NB4 (cell line): ENCODE measurements around the gene WNT1.

Source experiments
- DNase-seq: peaks from one replicate; pipeline ENCODE4 v3.0.0; 2010; ENCODE audit warnings: low read depth
- H3K4me3 ChIP-seq: one replicate; pipeline ENCODE4 v1.5.1; 2011; ENCODE audit warnings: mild to moderate bottlenecking, low read depth, low read length, moderate library complexity
- MYC ChIP-seq: IDR thresholded peaks from 2 replicates; pipeline ENCODE4 v1.6.1; 2011; ENCODE audit warnings: low read depth, low read length
- POLR2A ChIP-seq: IDR thresholded peaks from 2 replicates; pipeline ENCODE4 v1.6.1; 2011; ENCODE audit warnings: mild to moderate bottlenecking; ENCODE audit not compliant: insufficient read length; ENCODE audit errors: extremely low read depth
- TF ChIP-seq, protein P1 (sequence below): IDR thresholded peaks from 2 replicates; pipeline ENCODE4 v1.6.1; 2011; ENCODE audit warnings: low read depth, low read length
- TF ChIP-seq, protein P2 (sequence below): IDR thresholded peaks from one replicate; pipeline ENCODE4 v1.5.1; 2012; ENCODE audit warnings: low read depth, low read length

WNT1 gene

GRCh38 chr12:49008943-49009342, 30.8 kb downstream of the WNT1 start:
- no peak for DNase-seq
- TF ChIP-seq, protein P1, sequence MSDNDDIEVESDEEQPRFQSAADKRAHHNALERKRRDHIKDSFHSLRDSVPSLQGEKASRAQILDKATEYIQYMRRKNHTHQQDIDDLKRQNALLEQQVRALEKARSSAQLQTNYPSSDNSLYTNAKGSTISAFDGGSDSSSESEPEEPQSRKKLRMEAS: no peak
- TF ChIP-seq MYC: no peak
- TF ChIP-seq, protein P2, sequence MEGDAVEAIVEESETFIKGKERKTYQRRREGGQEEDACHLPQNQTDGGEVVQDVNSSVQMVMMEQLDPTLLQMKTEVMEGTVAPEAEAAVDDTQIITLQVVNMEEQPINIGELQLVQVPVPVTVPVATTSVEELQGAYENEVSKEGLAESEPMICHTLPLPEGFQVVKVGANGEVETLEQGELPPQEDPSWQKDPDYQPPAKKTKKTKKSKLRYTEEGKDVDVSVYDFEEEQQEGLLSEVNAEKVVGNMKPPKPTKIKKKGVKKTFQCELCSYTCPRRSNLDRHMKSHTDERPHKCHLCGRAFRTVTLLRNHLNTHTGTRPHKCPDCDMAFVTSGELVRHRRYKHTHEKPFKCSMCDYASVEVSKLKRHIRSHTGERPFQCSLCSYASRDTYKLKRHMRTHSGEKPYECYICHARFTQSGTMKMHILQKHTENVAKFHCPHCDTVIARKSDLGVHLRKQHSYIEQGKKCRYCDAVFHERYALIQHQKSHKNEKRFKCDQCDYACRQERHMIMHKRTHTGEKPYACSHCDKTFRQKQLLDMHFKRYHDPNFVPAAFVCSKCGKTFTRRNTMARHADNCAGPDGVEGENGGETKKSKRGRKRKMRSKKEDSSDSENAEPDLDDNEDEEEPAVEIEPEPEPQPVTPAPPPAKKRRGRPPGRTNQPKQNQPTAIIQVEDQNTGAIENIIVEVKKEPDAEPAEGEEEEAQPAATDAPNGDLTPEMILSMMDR: no peak
- no peak for TF ChIP-seq POLR2A

DNA sequence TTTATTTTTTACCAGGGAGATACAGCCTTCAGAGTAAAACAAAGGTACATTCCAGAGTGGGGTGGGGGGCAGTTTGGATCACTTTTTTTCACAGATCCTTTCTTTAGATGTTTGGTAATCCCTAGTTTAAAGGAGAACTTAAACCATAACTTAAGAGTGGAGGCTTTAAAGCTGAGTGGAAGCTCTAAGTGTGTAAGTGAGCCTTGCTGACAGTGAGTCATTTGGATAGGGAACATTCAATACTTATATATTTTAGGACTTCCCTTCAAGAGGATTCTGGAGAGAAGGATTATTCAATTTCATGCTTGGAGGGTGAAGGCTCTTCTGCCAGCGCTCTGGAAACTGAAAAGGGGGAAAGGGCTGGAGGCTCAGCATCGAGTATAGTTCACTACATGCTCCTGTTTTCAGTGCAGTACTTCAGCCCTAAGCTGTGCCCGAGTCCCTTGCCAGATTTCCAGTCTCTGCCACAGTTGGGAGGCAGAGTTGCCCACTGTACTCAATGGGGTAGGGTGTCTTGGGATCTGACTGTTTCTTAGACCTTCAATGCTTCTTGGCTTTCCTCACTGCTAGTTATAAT, 32.1 kb downstream of the WNT1 start:
- no peak overlapping the region for H3K4me3 ChIP-seq
- TF ChIP-seq POLR2A (no peak), MYC (no peak)
- TF ChIP-seq, protein P1: no peak
- TF ChIP-seq, protein P2: no peak
- no peak for DNase-seq

More at GRCh38 chr12:49008943-49009342, 30.8 kb downstream of the WNT1 start:
- H3K4me3 ChIP-seq: no peak overlapping the region

GRCh38 chr12:49012739-49013138, 34.6 kb downstream of the WNT1 start:
- DNase-seq: no peak
- no peak for TF ChIP-seq POLR2A
- TF ChIP-seq MYC: no peak
- TF ChIP-seq, protein P2: no peak
- TF ChIP-seq, protein P1: no peak
- no peak overlapping the region for H3K4me3 ChIP-seq

GRCh38 chr12:49013428-49013827, 35.3 kb downstream of the WNT1 start:
- no peak for DNase-seq
- TF ChIP-seq POLR2A: no peak
- TF ChIP-seq, protein P1: no peak
- TF ChIP-seq MYC: no peak
- no peak overlapping the region for H3K4me3 ChIP-seq

DNA sequence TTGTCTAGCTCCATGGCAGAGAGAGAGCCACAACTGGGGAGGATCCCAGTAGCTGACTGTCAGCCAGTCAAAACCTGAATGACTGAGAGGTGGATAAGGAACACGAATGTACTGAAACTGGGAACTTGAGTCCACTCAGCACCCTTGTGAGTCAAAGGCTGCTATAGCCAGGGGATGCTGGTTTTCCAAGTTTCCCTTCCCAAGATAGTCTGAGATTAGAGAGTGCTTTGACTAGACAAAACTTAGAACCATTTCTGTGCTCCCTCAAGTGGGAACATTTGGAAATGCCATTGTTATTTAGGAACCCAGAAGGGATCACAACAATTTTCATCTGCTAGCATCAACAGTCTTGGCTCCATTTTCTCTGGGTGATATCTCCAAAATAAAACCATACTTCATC, 36.4 kb downstream of the WNT1 start:
- TF ChIP-seq POLR2A: no peak
- TF ChIP-seq, protein P2: peak; percentile 6
- DNase-seq: no peak
- no peak overlapping the region for H3K4me3 ChIP-seq

- DNase-seq: no peak
- TF ChIP-seq MYC (no peak), POLR2A (no peak)
- TF ChIP-seq, protein P2: no peak
- TF ChIP-seq, protein P1: no peak
- H3K4me3 ChIP-seq: no peak overlapping the region
Observed at GRCh38 chr12:49015196-49015595, 37.1 kb downstream of the WNT1 start.
